ENCODE measurements around the gene GCN1. TPM values are rescaled to one million over a fixed set of nuclear protein-coding genes. Genes with fewer than 3 reads are reported as not detected.

GCN1 gene
- total and polyA plus RNA-seq, 10 of the 15 experiments (the other 5 are each of a cell fraction or from before 2014, with no cell fraction given) = 10.8 to 150 (median 58.3) TPM

- no peak for TF ChIP-seq CEBPB (IDR thresholded peaks at IDR 0.05; ENCODE audit: borderline replicate concordance in 1 of 2, low read depth in 2 of 2, low read length in 2 of 2)
- no peak for TF ChIP-seq PAX5 (IDR thresholded peaks at IDR 0.05; ENCODE audit: borderline replicate concordance, low read depth, low read length)
- TF ChIP-seq BCL3 (IDR thresholded peaks at IDR 0.05; ENCODE audit: borderline replicate concordance, insufficient read depth, low read depth, low read length, poor library complexity, severe bottlenecking) = no peak
- TF ChIP-seq ZNF687 (IDR thresholded peaks at IDR 0.05) = peak; percentile 94
- peak; percentile 57 for TF ChIP-seq NR2F1 (conservative IDR thresholded peaks at IDR 0.05)
- no peak for TF ChIP-seq USF2 (IDR thresholded peaks at IDR 0.05; ENCODE audit: borderline replicate concordance, low read depth, low read length)
- TF ChIP-seq RAD21 (IDR thresholded peaks at IDR 0.05; ENCODE audit: insufficient read depth, low read depth, low read length) = no peak
- no peak for TF ChIP-seq ASH2L (IDR thresholded peaks at IDR 0.05; ENCODE audit: borderline replicate concordance, low read depth)
- no peak for TF ChIP-seq NFYA (IDR thresholded peaks at IDR 0.05; ENCODE audit: borderline replicate concordance, low read depth, low read length)
- no peak for TF ChIP-seq SMC3 (IDR thresholded peaks at IDR 0.05; ENCODE audit: borderline replicate concordance, low read length)
- TF ChIP-seq MYB (IDR thresholded peaks at IDR 0.05; ENCODE audit: borderline replicate concordance, low read depth, low read length) = no peak
- no peak for TF ChIP-seq E2F8 (IDR thresholded peaks at IDR 0.05; ENCODE audit: low read depth, partially characterized antibody)
- no peak for TF ChIP-seq JUND (IDR thresholded peaks at IDR 0.05; ENCODE audit: low read depth, low read length)
- no peak for TF ChIP-seq MTA2 (IDR thresholded peaks at IDR 0.05; ENCODE audit: low read depth)
- no peak for TF ChIP-seq ZNF622 (IDR thresholded peaks at IDR 0.05)
- TF ChIP-seq SRF (IDR thresholded peaks at IDR 0.05; ENCODE audit: low read depth in 2 of 2, low read length in 2 of 2) = no peak
- no peak for TF ChIP-seq SIX5 (IDR thresholded peaks at IDR 0.05; ENCODE audit: low read depth, low read length, severe bottlenecking)
- TF ChIP-seq NFXL1 (IDR thresholded peaks at IDR 0.05; ENCODE audit: borderline replicate concordance) = no peak
These were observed 77.5 kb downstream of the GCN1 start (continued) for GRCh38 chr12:120116792-120117651.
